ENCODE results near the gene BRD2.

- TF ChIP-seq, protein P1, sequence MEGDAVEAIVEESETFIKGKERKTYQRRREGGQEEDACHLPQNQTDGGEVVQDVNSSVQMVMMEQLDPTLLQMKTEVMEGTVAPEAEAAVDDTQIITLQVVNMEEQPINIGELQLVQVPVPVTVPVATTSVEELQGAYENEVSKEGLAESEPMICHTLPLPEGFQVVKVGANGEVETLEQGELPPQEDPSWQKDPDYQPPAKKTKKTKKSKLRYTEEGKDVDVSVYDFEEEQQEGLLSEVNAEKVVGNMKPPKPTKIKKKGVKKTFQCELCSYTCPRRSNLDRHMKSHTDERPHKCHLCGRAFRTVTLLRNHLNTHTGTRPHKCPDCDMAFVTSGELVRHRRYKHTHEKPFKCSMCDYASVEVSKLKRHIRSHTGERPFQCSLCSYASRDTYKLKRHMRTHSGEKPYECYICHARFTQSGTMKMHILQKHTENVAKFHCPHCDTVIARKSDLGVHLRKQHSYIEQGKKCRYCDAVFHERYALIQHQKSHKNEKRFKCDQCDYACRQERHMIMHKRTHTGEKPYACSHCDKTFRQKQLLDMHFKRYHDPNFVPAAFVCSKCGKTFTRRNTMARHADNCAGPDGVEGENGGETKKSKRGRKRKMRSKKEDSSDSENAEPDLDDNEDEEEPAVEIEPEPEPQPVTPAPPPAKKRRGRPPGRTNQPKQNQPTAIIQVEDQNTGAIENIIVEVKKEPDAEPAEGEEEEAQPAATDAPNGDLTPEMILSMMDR (conservative IDR thresholded peaks at IDR 0.05): peak; percentile 37
- no peak for TF ChIP-seq ZFX (IDR thresholded peaks at IDR 0.05)
These were observed 13.2 kb upstream of the BRD2 start for GRCh38 chr6:32954986-32955802.

All from C4-2B (cell line).